ENCODE data around the gene DSE.

Gene DSE

GRCh38 chr6:116373940-116374339, 3.2 kb downstream of the DSE start:
- Histone ChIP-seq H3K4me3 (ENCODE audit: extremely low read depth, insufficient read depth, low read length, poor library complexity, severe bottlenecking) (no peak overlapping the region), H3K4me1 (ENCODE audit: control insufficient read depth, insufficient read depth, low read length, poor library complexity, severe bottlenecking) (no peaks in the 10 kb centered on the region), H3K9me3 (ENCODE audit: control insufficient read depth, low read length) (no peaks in the 10 kb centered on the region), H3K36me3 (ENCODE audit: control insufficient read depth, insufficient read depth, low read length) (no peaks in the 10 kb centered on the region), H3K27ac (ENCODE audit: low read depth, low read length, severe bottlenecking) (no peak overlapping the region)
- no CpG with 5 or more reads among the region's 1 CpG for WGBS, 2 experiments (ENCODE audit: insufficient coverage in 2 of 2)

- Histone ChIP-seq H3K4me3 (ENCODE audit: extremely low read depth, insufficient read depth, low read length, poor library complexity, severe bottlenecking) (no peak overlapping the region), H3K9me3 (ENCODE audit: control insufficient read depth, low read length) (no peaks in the 10 kb centered on the region), H3K27ac (ENCODE audit: low read depth, low read length, severe bottlenecking) (no peak overlapping the region), H3K4me1 (ENCODE audit: control insufficient read depth, insufficient read depth, low read length, poor library complexity, severe bottlenecking) (no peaks in the 10 kb centered on the region), H3K36me3 (ENCODE audit: control insufficient read depth, insufficient read depth, low read length) (no peaks in the 10 kb centered on the region)
- WGBS, 2 experiments (ENCODE audit: insufficient coverage in 2 of 2), result 92% methylated on average over 2 of the region's 5 CpGs; no CpG with 5 or more reads in 1 of the 2 experiments
Measured at GRCh38 chr6:116374586-116374985, 3.8 kb downstream of the DSE start.

GRCh38 chr6:116375262-116375661, 4.5 kb downstream of the DSE start:
- no peak overlapping the region for H3K27ac ChIP-seq (ENCODE audit: low read depth, low read length, severe bottlenecking)
- peaks cover 4% of the 10 kb centered on the region for H3K4me1 ChIP-seq (ENCODE audit: control insufficient read depth, insufficient read depth, low read length, poor library complexity, severe bottlenecking)
- H3K4me3 ChIP-seq (ENCODE audit: extremely low read depth, insufficient read depth, low read length, poor library complexity, severe bottlenecking), result no peak overlapping the region
- H3K9me3 ChIP-seq (ENCODE audit: control insufficient read depth, low read length), result no peaks in the 10 kb centered on the region
- no peaks in the 10 kb centered on the region for H3K36me3 ChIP-seq (ENCODE audit: control insufficient read depth, insufficient read depth, low read length)
- no CpG with 5 or more reads among the region's 2 CpGs for WGBS, 2 experiments (ENCODE audit: insufficient coverage in 2 of 2)

GRCh38 chr6:116376149-116376548, 5.4 kb downstream of the DSE start:
- H3K27ac ChIP-seq (ENCODE audit: low read depth, low read length, severe bottlenecking), result no peak overlapping the region
- H3K9me3 ChIP-seq (ENCODE audit: control insufficient read depth, low read length), result no peaks in the 10 kb centered on the region
- H3K4me3 ChIP-seq (ENCODE audit: extremely low read depth, insufficient read depth, low read length, poor library complexity, severe bottlenecking), result no peak overlapping the region
- 0 to 88% methylated on average over 1 to 3 of the region's 4 CpGs for WGBS, 2 experiments (ENCODE audit: insufficient coverage in 2 of 2)
- no peaks in the 10 kb centered on the region for H3K36me3 ChIP-seq (ENCODE audit: control insufficient read depth, insufficient read depth, low read length)
- peaks cover 4% of the 10 kb centered on the region for H3K4me1 ChIP-seq (ENCODE audit: control insufficient read depth, insufficient read depth, low read length, poor library complexity, severe bottlenecking)

GRCh38 chr6:116379764-116380163, 9.0 kb downstream of the DSE start:
- H3K9me3 ChIP-seq (ENCODE audit: control insufficient read depth, low read length), result no peaks in the 10 kb centered on the region
- no peak overlapping the region for H3K27ac ChIP-seq (ENCODE audit: low read depth, low read length, severe bottlenecking)
- H3K36me3 ChIP-seq (ENCODE audit: control insufficient read depth, insufficient read depth, low read length), result no peaks in the 10 kb centered on the region
- H3K4me3 ChIP-seq (ENCODE audit: extremely low read depth, insufficient read depth, low read length, poor library complexity, severe bottlenecking), result no peak overlapping the region
- peaks cover 4% of the 10 kb centered on the region for H3K4me1 ChIP-seq (ENCODE audit: control insufficient read depth, insufficient read depth, low read length, poor library complexity, severe bottlenecking)

- no peaks in the 10 kb centered on the region for H3K9me3 ChIP-seq (ENCODE audit: control insufficient read depth, low read length)
- no peak overlapping the region for H3K27ac ChIP-seq (ENCODE audit: low read depth, low read length, severe bottlenecking)
- H3K4me3 ChIP-seq (ENCODE audit: extremely low read depth, insufficient read depth, low read length, poor library complexity, severe bottlenecking), result no peak overlapping the region
- peaks cover 9% of the 10 kb centered on the region for H3K4me1 ChIP-seq (ENCODE audit: control insufficient read depth, insufficient read depth, low read length, poor library complexity, severe bottlenecking)
- no peaks in the 10 kb centered on the region for H3K36me3 ChIP-seq (ENCODE audit: control insufficient read depth, insufficient read depth, low read length)
- WGBS, 2 experiments (ENCODE audit: insufficient coverage in 2 of 2), result 92 to 100% methylated on average over 1 of the region's 1 CpG
Measured at GRCh38 chr6:116380346-116380745, 9.6 kb downstream of the DSE start.

- no peaks in the 10 kb centered on the region for H3K9me3 ChIP-seq (ENCODE audit: control insufficient read depth, low read length)
- 79 to 85% methylated on average over 3 of the region's 3 CpGs for WGBS, 2 experiments (ENCODE audit: insufficient coverage in 2 of 2)
- H3K36me3 ChIP-seq (ENCODE audit: control insufficient read depth, insufficient read depth, low read length), result no peaks in the 10 kb centered on the region
Measured at GRCh38 chr6:116381000-116381399, 10.3 kb downstream of the DSE start.

GRCh38 chr6:116382587-116382986, 11.8 kb downstream of the DSE start:
- H3K36me3 ChIP-seq (ENCODE audit: control insufficient read depth, insufficient read depth, low read length), result no peaks in the 10 kb centered on the region
- H3K4me1 ChIP-seq (ENCODE audit: control insufficient read depth, insufficient read depth, low read length, poor library complexity, severe bottlenecking), result peaks cover 21% of the 10 kb centered on the region
- H3K4me3 ChIP-seq (ENCODE audit: extremely low read depth, insufficient read depth, low read length, poor library complexity, severe bottlenecking), result no peak overlapping the region
- no peaks in the 10 kb centered on the region for H3K9me3 ChIP-seq (ENCODE audit: control insufficient read depth, low read length)
- H3K27ac ChIP-seq (ENCODE audit: low read depth, low read length, severe bottlenecking), result no peak overlapping the region
- 83 to 100% methylated on average over 1 of the region's 1 CpG for WGBS, 2 experiments (ENCODE audit: insufficient coverage in 2 of 2)

More at GRCh38 chr6:116381000-116381399, 10.3 kb downstream of the DSE start:
- Histone ChIP-seq H3K27ac (ENCODE audit: low read depth, low read length, severe bottlenecking) (no peak overlapping the region), H3K4me1 (ENCODE audit: control insufficient read depth, insufficient read depth, low read length, poor library complexity, severe bottlenecking) (peaks cover 10% of the 10 kb centered on the region), H3K4me3 (ENCODE audit: extremely low read depth, insufficient read depth, low read length, poor library complexity, severe bottlenecking) (no peak overlapping the region)

- Histone ChIP-seq H3K9me3 (ENCODE audit: control insufficient read depth, low read length) (no peaks in the 10 kb centered on the region), H3K4me3 (ENCODE audit: extremely low read depth, insufficient read depth, low read length, poor library complexity, severe bottlenecking) (no peak overlapping the region), H3K4me1 (ENCODE audit: control insufficient read depth, insufficient read depth, low read length, poor library complexity, severe bottlenecking) (peaks cover 23% of the 10 kb centered on the region), H3K27ac (ENCODE audit: low read depth, low read length, severe bottlenecking) (no peak overlapping the region), H3K36me3 (ENCODE audit: control insufficient read depth, insufficient read depth, low read length) (no peaks in the 10 kb centered on the region)
- 87 to 100% methylated on average over 3 of the region's 3 CpGs for WGBS, 2 experiments (ENCODE audit: insufficient coverage in 2 of 2)
Measured at GRCh38 chr6:116384727-116385458, 14.1 kb downstream of the DSE start.

- H3K4me3 ChIP-seq (ENCODE audit: extremely low read depth, insufficient read depth, low read length, poor library complexity, severe bottlenecking), result no peak overlapping the region
- no peak overlapping the region for H3K27ac ChIP-seq (ENCODE audit: low read depth, low read length, severe bottlenecking)
- no CpG with 5 or more reads among the region's 1 CpG for WGBS, 2 experiments (ENCODE audit: insufficient coverage in 2 of 2)
- no peaks in the 10 kb centered on the region for H3K36me3 ChIP-seq (ENCODE audit: control insufficient read depth, insufficient read depth, low read length)
- peaks cover 20% of the 10 kb centered on the region for H3K4me1 ChIP-seq (ENCODE audit: control insufficient read depth, insufficient read depth, low read length, poor library complexity, severe bottlenecking)
- H3K9me3 ChIP-seq (ENCODE audit: control insufficient read depth, low read length), result no peaks in the 10 kb centered on the region
Measured at GRCh38 chr6:116385459-116385802, 14.7 kb downstream of the DSE start.

GRCh38 chr6:116385921-116386320, 15.2 kb downstream of the DSE start:
- Histone ChIP-seq H3K36me3 (ENCODE audit: control insufficient read depth, insufficient read depth, low read length) (no peaks in the 10 kb centered on the region), H3K4me3 (ENCODE audit: extremely low read depth, insufficient read depth, low read length, poor library complexity, severe bottlenecking) (no peak overlapping the region), H3K27ac (ENCODE audit: low read depth, low read length, severe bottlenecking) (no peak overlapping the region), H3K4me1 (ENCODE audit: control insufficient read depth, insufficient read depth, low read length, poor library complexity, severe bottlenecking) (peaks cover 20% of the 10 kb centered on the region), H3K9me3 (ENCODE audit: control insufficient read depth, low read length) (no peaks in the 10 kb centered on the region)

Measured in mesodermal cell (in vitro differentiated cells).